IMR-90 (cell line): Measurements from ENCODE around the gene SPATA32.

Experiments used
- CEBPB ChIP-seq: IDR thresholded peaks from 2 replicates; pipeline ENCODE4 v1.6.1; 2012; ENCODE audit warnings: low read depth, low read length, improper control_type of control experiment
- FOS ChIP-seq: fragments of 150-350 bp; IDR thresholded peaks from 2 replicates; pipeline ENCODE4 v1.6.1; 2016; ENCODE audit warnings: low read depth, low read length
- MAFK ChIP-seq: IDR thresholded peaks from 2 replicates; pipeline ENCODE4 v1.6.1; 2012; ENCODE audit warnings: low read depth, low read length, improper control_type of control experiment
- MXI1 ChIP-seq: IDR thresholded peaks from 2 replicates; pipeline ENCODE4 v1.6.1; 2012; ENCODE audit warnings: low read depth, mild to moderate bottlenecking, low read length, moderate library complexity, borderline replicate concordance
- NFE2L2 ChIP-seq: fragments of 150-350 bp; IDR thresholded peaks from 2 replicates; pipeline ENCODE4 v1.6.1; 2016; ENCODE audit warnings: low read depth, mild to moderate bottlenecking, low read length
- POLR2A ChIP-seq: IDR thresholded peaks from 2 replicates; pipeline ENCODE4 v1.6.1; 2012; ENCODE audit warnings: mild to moderate bottlenecking, low read depth, low read length
- RAD21 ChIP-seq: IDR thresholded peaks from 2 replicates; pipeline ENCODE4 v1.6.1; 2012; ENCODE audit warnings: low read length, improper control_type of control experiment
- RFX5 ChIP-seq: IDR thresholded peaks from 2 replicates; pipeline ENCODE4 v1.8.0; 2012; ENCODE audit warnings: low read depth, mild to moderate bottlenecking, low read length, moderate library complexity
- TF ChIP-seq, protein P1 (sequence below): conservative IDR thresholded peaks from 2 replicates; pipeline ENCODE4 v1.5.1; 2012; ENCODE audit warnings: mild to moderate bottlenecking, low read depth, low read length, improper control_type of control experiment

DNA sequence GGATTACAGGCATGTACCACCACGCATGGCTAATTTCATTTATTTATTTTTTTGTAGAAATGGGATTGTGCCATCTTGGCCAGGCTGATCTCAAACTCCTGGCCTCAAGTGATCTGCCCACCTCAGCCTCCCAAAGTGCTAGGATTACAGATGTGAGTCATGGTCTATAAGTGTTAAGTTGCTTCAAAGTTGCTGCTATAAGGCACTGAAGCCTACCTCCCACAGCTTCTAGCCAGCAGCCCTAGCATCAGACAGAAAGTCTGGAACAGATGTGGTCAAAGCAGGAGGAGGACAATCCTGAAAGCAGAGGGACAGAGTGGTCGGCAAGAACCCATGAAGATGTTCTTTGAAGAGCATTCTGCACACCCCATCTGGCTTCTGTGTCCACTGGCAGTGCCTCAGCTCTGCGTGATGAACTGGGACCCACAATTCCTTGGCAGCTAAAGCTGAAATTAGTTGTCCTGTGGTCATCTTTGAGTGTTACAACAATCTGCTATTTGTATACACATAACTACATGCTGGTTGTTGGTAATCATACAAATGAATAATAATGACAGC is 43.7 kb upstream of the SPATA32 start:
- TF ChIP-seq RFX5 (no peak), MXI1 (no peak), MAFK (no peak), POLR2A (no peak), CEBPB (0 out of 2 replicates have a peak, but pooled peaks have one; percentile 19), NFE2L2 (no peak), FOS (peak; percentile 44; the same call in 1 of the 2 replicates), RAD21 (no peak)
- TF ChIP-seq, protein P1, sequence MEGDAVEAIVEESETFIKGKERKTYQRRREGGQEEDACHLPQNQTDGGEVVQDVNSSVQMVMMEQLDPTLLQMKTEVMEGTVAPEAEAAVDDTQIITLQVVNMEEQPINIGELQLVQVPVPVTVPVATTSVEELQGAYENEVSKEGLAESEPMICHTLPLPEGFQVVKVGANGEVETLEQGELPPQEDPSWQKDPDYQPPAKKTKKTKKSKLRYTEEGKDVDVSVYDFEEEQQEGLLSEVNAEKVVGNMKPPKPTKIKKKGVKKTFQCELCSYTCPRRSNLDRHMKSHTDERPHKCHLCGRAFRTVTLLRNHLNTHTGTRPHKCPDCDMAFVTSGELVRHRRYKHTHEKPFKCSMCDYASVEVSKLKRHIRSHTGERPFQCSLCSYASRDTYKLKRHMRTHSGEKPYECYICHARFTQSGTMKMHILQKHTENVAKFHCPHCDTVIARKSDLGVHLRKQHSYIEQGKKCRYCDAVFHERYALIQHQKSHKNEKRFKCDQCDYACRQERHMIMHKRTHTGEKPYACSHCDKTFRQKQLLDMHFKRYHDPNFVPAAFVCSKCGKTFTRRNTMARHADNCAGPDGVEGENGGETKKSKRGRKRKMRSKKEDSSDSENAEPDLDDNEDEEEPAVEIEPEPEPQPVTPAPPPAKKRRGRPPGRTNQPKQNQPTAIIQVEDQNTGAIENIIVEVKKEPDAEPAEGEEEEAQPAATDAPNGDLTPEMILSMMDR, result no peak
